HepG2 (cell line): ENCODE results near the gene TUBB. TPM values are rescaled to one million over a fixed set of nuclear protein-coding genes. Genes with fewer than 3 reads are reported as not detected.

Experiments
- BORCS8-MEF2B ChIP-seq: sonication (generic); formaldehyde crosslinking; IDR thresholded peaks from 2 replicates; pipeline ENCODE4 v1.8.0; 2022; ENCODE audit warnings: mild to moderate bottlenecking, missing genetic modification reagents
- E2F2 ChIP-seq: sonication (generic); formaldehyde crosslinking; IDR thresholded peaks from 2 replicates; pipeline ENCODE4 v1.4.0; 2020; ENCODE audit warnings: missing genetic modification reagents, borderline replicate concordance
- ELF3 ChIP-seq: IDR thresholded peaks from 2 replicates; pipeline ENCODE4 v1.6.1; 2016; ENCODE audit warnings: missing genetic modification reagents, missing compliant biosample characterization
- FOXP4 ChIP-seq: sonication (generic); formaldehyde crosslinking; IDR thresholded peaks from 2 replicates; pipeline ENCODE4 v1.4.0; 2020; ENCODE audit warnings: missing genetic modification reagents
- HNF1B ChIP-seq: sonication (generic); formaldehyde crosslinking; IDR thresholded peaks from 2 replicates; pipeline ENCODE4 v1.5.1; 2020; ENCODE audit warnings: mild to moderate bottlenecking, moderate library complexity, missing genetic modification reagents
- IRF2 ChIP-seq: IDR thresholded peaks from 2 replicates; pipeline ENCODE4 v1.6.1; 2018; ENCODE audit warnings: missing genetic modification reagents, missing compliant biosample characterization
- MLX ChIP-seq: IDR thresholded peaks from 2 replicates; pipeline ENCODE4 v1.6.1; 2016
- RFX1 ChIP-seq: fragments of 450-650 bp; IDR thresholded peaks from 2 replicates; pipeline ENCODE4 v1.6.1; 2017
- SAP130 ChIP-seq: IDR thresholded peaks from 2 replicates; pipeline ENCODE4 v1.6.1; 2016; ENCODE audit warnings: low read depth
- TAF1 ChIP-seq: sonication (generic); formaldehyde crosslinking; IDR thresholded peaks from 2 replicates; pipeline ENCODE4 v1.4.0; 2020; ENCODE audit warnings: missing genetic modification reagents
- TGIF2 ChIP-seq: IDR thresholded peaks from 2 replicates; pipeline ENCODE4 v1.6.1; 2016; ENCODE audit warnings: control low read depth, missing compliant biosample characterization
- TMF1 ChIP-seq: sonication (generic); formaldehyde crosslinking; IDR thresholded peaks from 2 replicates; pipeline ENCODE4 v1.8.1; 2022; ENCODE audit warnings: low read depth, missing genetic modification reagents
- ZBTB21 ChIP-seq: sonication (generic); formaldehyde crosslinking; IDR thresholded peaks from 2 replicates; pipeline ENCODE4 v1.4.0; 2020; ENCODE audit warnings: missing genetic modification reagents
- ZBTB37 ChIP-seq: sonication (generic); formaldehyde crosslinking; IDR thresholded peaks from 2 replicates; pipeline ENCODE4 v1.4.0; 2020; ENCODE audit warnings: mild to moderate bottlenecking, missing genetic modification reagents
- ZNF224 ChIP-seq: sonication (generic); formaldehyde crosslinking; IDR thresholded peaks from 2 replicates; pipeline ENCODE4 v1.5.0; 2020; ENCODE audit warnings: mild to moderate bottlenecking, missing genetic modification reagents
- ZNF614 ChIP-seq: IDR thresholded peaks from 2 replicates; pipeline ENCODE4 v1.6.1; 2018; ENCODE audit warnings: missing biosample characterization, missing genetic modification reagents, inconsistent platforms, borderline replicate concordance
- ZUFSP ChIP-seq: sonication (generic); formaldehyde crosslinking; IDR thresholded peaks from 2 replicates; pipeline ENCODE4 v1.9.0; 2021; ENCODE audit warnings: missing genetic modification reagents, mild to moderate bottlenecking, borderline replicate concordance
- ZXDC ChIP-seq: sonication (generic); formaldehyde crosslinking; IDR thresholded peaks from 2 replicates; pipeline ENCODE4 v1.5.0; 2020; ENCODE audit warnings: mild to moderate bottlenecking, missing genetic modification reagents
- polyA plus RNA-seq, 8 experiments: library from polyadenylated mRNA; depleted of rRNA in 3 of 8; stranded (reverse) in 7 of 8; unstranded in 1 of 8; fragments of >200 nt; fragmentation: Illumina TruSeq in 4 of 8; extraction: Trizol in 4 of 8; gene quantifications; 2 replicates each; pipeline versions ENCODE4 v1.2.1 to v1.2.3, GENCODE V29; 2011 to 2016; ENCODE audit warnings: low read depth in 4 of 8, missing spikeins in 1 of 8, mixed read lengths in 1 of 8; ENCODE audit not compliant: insufficient read depth in 1 of 8
- total RNA-seq, 5 experiments: library from RNA; depleted of rRNA; stranded (reverse); fragments of >200 nt; fragmentation: Illumina TruSeq; extraction: Trizol; gene quantifications; 2 replicates each; pipeline ENCODE4 v1.2.3, GENCODE V29; 2016; ENCODE audit warnings: low read depth in 1 of 5

Gene TUBB
- total and polyA plus RNA-seq, 2 of the 13 experiments (the other 11 are each of a cell fraction or from before 2014, with no cell fraction given) = 911 to 1,163 TPM

- peak; percentile 78 for TF ChIP-seq E2F2 (CRISPR knock-in tag)
- TF ChIP-seq TAF1 (CRISPR knock-in tag) = peak; percentile 95
- TF ChIP-seq SAP130 = peak; percentile 75
- TF ChIP-seq IRF2 (CRISPR knock-in tag) = peak; percentile 96
- peak; percentile 94 for TF ChIP-seq TGIF2 (CRISPR knock-in tag)
- peak; percentile 69; the same call in 1 of the 2 replicates for TF ChIP-seq ELF3
- TF ChIP-seq RFX1 = no peak
- TF ChIP-seq ZBTB37 (CRISPR knock-in tag) = peak; percentile 84
- TF ChIP-seq ZBTB21 (CRISPR knock-in tag) = no peak
- peak; percentile 58; the same call in 1 of the 2 replicates for TF ChIP-seq ZXDC (CRISPR knock-in tag)
- TF ChIP-seq TMF1 (CRISPR knock-in tag) = no peak
- TF ChIP-seq MLX (CRISPR knock-in tag) = no peak
- peak; percentile 66 for TF ChIP-seq FOXP4 (CRISPR knock-in tag)
- no peak for TF ChIP-seq ZUFSP (CRISPR knock-in tag)
- peak; percentile 88; the same call in 1 of the 2 replicates for TF ChIP-seq ZNF614 (CRISPR knock-in tag)
- no peak for TF ChIP-seq ZNF224 (CRISPR knock-in tag)
- TF ChIP-seq HNF1B (CRISPR knock-in tag) = peak; percentile 24; the same call in 1 of the 2 replicates
- no peak for TF ChIP-seq BORCS8-MEF2B (CRISPR knock-in tag)
These were observed 24.1 kb downstream of the TUBB start, which contains the start of gene IER3 (continued) for GRCh38 chr6:30744054-30744805.
